ENCODE results near the gene CFAP100. TPM values are rescaled to one million over a fixed set of nuclear protein-coding genes. Genes with fewer than 3 reads are reported as not detected.

CFAP100 gene
- total and polyA plus RNA-seq, 2 of the 4 experiments (the other 2 are of a cell fraction): not detected

DNA sequence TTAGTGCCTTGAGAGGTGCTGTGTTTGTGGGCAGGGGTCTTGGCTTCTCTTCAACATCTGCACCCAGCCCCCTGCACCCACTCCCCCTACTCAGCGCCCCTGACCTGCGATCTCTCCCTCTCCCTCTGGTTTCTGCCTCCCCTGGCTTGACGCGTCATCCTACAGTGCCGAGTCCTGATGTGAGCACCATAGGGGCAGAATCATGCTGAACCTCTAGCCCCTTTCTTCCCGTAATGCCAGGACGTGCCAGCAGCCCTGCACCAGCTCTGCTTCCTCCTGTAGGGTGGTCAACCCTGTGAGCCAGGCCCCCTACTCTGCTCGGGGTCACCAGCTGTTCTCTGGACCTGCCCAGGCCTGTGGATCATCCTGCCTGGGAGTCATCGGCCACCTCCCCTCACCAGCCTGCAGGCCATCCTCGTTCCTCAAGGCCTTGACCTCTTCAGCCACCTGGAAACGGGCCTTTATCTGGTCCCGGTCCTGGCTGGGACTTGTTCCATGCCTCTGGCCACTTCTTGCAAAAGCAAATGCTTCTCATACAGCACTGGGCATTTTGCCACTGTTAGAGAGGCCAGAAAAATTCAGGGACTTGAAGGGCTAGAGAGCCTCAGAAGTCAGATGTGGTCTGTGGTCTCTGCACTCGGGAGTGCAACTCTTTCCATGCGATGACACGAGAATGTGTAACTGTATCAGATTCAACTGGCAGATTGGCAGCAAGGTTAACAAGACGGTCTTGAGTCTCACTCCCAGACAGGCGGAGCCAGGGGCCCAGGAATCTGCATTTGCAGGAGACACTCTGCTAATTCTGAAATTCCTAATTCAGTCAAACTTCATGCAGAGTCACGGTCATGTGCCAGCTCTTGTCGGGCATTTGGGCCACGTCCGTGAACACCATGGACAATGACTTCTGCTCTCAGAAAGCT lies 20.8 kb upstream of the CFAP100 start:
- Histone ChIP-seq H4K8ac (ENCODE audit: low read depth in 2 of 2, low read length in 2 of 2) (no peak overlapping the region), H3K4ac (ENCODE audit: low read depth, low read length) (no peak overlapping the region), H2BK5ac (ENCODE audit: low read depth, low read length, poor library complexity, severe bottlenecking) (no peak overlapping the region), H4K20me1 (ENCODE audit: insufficient read depth, low read length) (no peaks in the 10 kb centered on the region; the same call in 1 of the 2 replicates), H3K18ac (ENCODE audit: low read depth, low read length) (no peak overlapping the region), H2BK120ac (ENCODE audit: low read depth, low read length) (no peak overlapping the region), H3K9me3 (ENCODE audit: control insufficient read depth, insufficient read depth, low read length) (peaks cover 2% of the 10 kb centered on the region), H3K14ac (replicated peaks; ENCODE audit: low read depth, low read length) (no peak overlapping the region), H2AK9ac (replicated peaks; ENCODE audit: low read depth, low read length, poor library complexity) (no peak overlapping the region), H2BK15ac (ENCODE audit: low read depth, low read length) (no peak overlapping the region), H3K56ac (ENCODE audit: extremely low read depth, insufficient read depth, low read length) (no peak overlapping the region), H4K91ac (ENCODE audit: insufficient read depth, low read depth, low read length) (no peak overlapping the region), H4K5ac (ENCODE audit: low read depth, low read length) (no peak overlapping the region), H3K9me1 (ENCODE audit: insufficient read depth, low read length) (no peaks in the 10 kb centered on the region), H3K4me3 (ENCODE audit: insufficient read depth, low read depth, low read length) (no peak overlapping the region), H3K36me3 (ENCODE audit: control insufficient read depth, insufficient read depth, low read length) (no peaks in the 10 kb centered on the region), H3K4me2 (ENCODE audit: low read depth, low read length) (no peak overlapping the region), H3K27me3 (ENCODE audit: control insufficient read depth, insufficient read depth, low read length) (peaks cover 27% of the 10 kb centered on the region), H3K4me1 (ENCODE audit: control insufficient read depth, insufficient read depth, low read length) (no peaks in the 10 kb centered on the region), H3K9ac (ENCODE audit: low read depth, low read length) (no peak overlapping the region), H3K27ac (ENCODE audit: insufficient read depth, low read length) (no peak overlapping the region), H3K23ac (ENCODE audit: low read depth, low read length) (no peak overlapping the region), H3K79me1 (ENCODE audit: low read depth in 1 of 2, low read length in 2 of 2) (no peaks in the 10 kb centered on the region), H2AK5ac (ENCODE audit: low read depth, low read length) (no peak overlapping the region), H2AFZ (replicated peaks; ENCODE audit: low read length, poor library complexity) (no peak overlapping the region), H2BK20ac (ENCODE audit: low read depth, low read length) (no peak overlapping the region)
- dilution Hi-C loops (cut with HindIII; ENCODE audit: low sequenced_read_pairs, unreplicated experiment): no loop called here
- 48% methylated on average over 12 of the region's 21 CpGs; no CpG with 5 or more reads in 1 of the 2 experiments for WGBS, 2 experiments (ENCODE audit: extremely low coverage in 2 of 2, insufficient read length in 1 of 2)
- peak; percentile 44 for ATAC-seq (ENCODE audit: low read depth)
- no TSS peak for BruUV-seq (replicated peaks)
- peak; percentile 43 for DNase-seq
- ChIA-PET POLR2A (ENCODE audit: unreplicated experiment) (no interaction called here), CTCF (no interaction called here)
- in situ Hi-C loops (cut with MboI; ENCODE audit: low sequenced_read_pairs): loop anchor here (10.0 kb wide), 2 partner anchors 119 to 259 kb away; no protein-coding TSS in a partner anchor
- intact Hi-C loops (cut with micrococcal nuclease): no loop called here
- TF ChIP-seq FOS (IDR thresholded peaks at IDR 0.05; ENCODE audit: low read depth, low read length) (no peak), SMC3 (IDR thresholded peaks at IDR 0.05; ENCODE audit: low read depth, low read length) (no peak), MAZ (IDR thresholded peaks at IDR 0.05; ENCODE audit: borderline replicate concordance, low read depth, low read length) (no peak), RFX5 (IDR thresholded peaks at IDR 0.05; ENCODE audit: low read depth, low read length) (no peak), MXI1 (IDR thresholded peaks at IDR 0.05; ENCODE audit: borderline replicate concordance, low read depth, low read length) (no peak), NFE2L2 (IDR thresholded peaks at IDR 0.05; ENCODE audit: low read depth, low read length) (no peak), POLR2A (IDR thresholded peaks at IDR 0.05; ENCODE audit: low read depth, low read length) (no peak), RAD21 (IDR thresholded peaks at IDR 0.05; ENCODE audit: low read length) (no peak), RCOR1 (IDR thresholded peaks at IDR 0.05; ENCODE audit: insufficient replicate concordance, low read length) (no peak), BHLHE40 (IDR thresholded peaks at IDR 0.05; ENCODE audit: low read depth, low read length) (no peak), CEBPB (IDR thresholded peaks at IDR 0.05; ENCODE audit: low read depth, low read length) (no peak), MAFK (IDR thresholded peaks at IDR 0.05; ENCODE audit: low read depth, low read length) (no peak)
- TF ChIP-seq, protein P1, sequence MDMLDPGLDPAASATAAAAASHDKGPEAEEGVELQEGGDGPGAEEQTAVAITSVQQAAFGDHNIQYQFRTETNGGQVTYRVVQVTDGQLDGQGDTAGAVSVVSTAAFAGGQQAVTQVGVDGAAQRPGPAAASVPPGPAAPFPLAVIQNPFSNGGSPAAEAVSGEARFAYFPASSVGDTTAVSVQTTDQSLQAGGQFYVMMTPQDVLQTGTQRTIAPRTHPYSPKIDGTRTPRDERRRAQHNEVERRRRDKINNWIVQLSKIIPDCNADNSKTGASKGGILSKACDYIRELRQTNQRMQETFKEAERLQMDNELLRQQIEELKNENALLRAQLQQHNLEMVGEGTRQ (IDR thresholded peaks at IDR 0.05; ENCODE audit: low read depth, low read length): no peak
- TF ChIP-seq, protein P2, sequence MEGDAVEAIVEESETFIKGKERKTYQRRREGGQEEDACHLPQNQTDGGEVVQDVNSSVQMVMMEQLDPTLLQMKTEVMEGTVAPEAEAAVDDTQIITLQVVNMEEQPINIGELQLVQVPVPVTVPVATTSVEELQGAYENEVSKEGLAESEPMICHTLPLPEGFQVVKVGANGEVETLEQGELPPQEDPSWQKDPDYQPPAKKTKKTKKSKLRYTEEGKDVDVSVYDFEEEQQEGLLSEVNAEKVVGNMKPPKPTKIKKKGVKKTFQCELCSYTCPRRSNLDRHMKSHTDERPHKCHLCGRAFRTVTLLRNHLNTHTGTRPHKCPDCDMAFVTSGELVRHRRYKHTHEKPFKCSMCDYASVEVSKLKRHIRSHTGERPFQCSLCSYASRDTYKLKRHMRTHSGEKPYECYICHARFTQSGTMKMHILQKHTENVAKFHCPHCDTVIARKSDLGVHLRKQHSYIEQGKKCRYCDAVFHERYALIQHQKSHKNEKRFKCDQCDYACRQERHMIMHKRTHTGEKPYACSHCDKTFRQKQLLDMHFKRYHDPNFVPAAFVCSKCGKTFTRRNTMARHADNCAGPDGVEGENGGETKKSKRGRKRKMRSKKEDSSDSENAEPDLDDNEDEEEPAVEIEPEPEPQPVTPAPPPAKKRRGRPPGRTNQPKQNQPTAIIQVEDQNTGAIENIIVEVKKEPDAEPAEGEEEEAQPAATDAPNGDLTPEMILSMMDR (conservative IDR thresholded peaks at IDR 0.05; ENCODE audit: low read depth, low read length): no peak
- TF ChIP-seq, protein P3, sequence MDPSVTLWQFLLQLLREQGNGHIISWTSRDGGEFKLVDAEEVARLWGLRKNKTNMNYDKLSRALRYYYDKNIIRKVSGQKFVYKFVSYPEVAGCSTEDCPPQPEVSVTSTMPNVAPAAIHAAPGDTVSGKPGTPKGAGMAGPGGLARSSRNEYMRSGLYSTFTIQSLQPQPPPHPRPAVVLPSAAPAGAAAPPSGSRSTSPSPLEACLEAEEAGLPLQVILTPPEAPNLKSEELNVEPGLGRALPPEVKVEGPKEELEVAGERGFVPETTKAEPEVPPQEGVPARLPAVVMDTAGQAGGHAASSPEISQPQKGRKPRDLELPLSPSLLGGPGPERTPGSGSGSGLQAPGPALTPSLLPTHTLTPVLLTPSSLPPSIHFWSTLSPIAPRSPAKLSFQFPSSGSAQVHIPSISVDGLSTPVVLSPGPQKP (IDR thresholded peaks at IDR 0.05; ENCODE audit: borderline replicate concordance, low read depth, low read length): no peak
